ENCODE measurements around the gene XCL2. TPM values are rescaled to one million over a fixed set of nuclear protein-coding genes. Genes with fewer than 3 reads are reported as not detected.

The XCL2 gene
- total and polyA plus RNA-seq, 2 of the 4 experiments (the other 2 are of a cell fraction): not detected

GRCh38 chr1:168583571-168583970, 39.8 kb upstream of the XCL2 start:
- no peak overlapping the region for H2BK120ac ChIP-seq (ENCODE audit: low read depth, low read length)
- H3K27me3 ChIP-seq (ENCODE audit: control insufficient read depth, insufficient read depth, low read length): no peaks in the 10 kb centered on the region
- no peak overlapping the region for H3K56ac ChIP-seq (ENCODE audit: extremely low read depth, insufficient read depth, low read length)
- H4K91ac ChIP-seq (ENCODE audit: insufficient read depth, low read depth, low read length): no peak overlapping the region
- no peak overlapping the region for H2BK15ac ChIP-seq (ENCODE audit: low read depth, low read length)
- no peaks in the 10 kb centered on the region for H4K20me1 ChIP-seq (ENCODE audit: insufficient read depth, low read length)
- no peak overlapping the region for H3K23ac ChIP-seq (ENCODE audit: low read depth, low read length)
- no peaks in the 10 kb centered on the region for H3K36me3 ChIP-seq (ENCODE audit: control insufficient read depth, insufficient read depth, low read length)
- H4K8ac ChIP-seq (ENCODE audit: low read depth in 2 of 2, low read length in 2 of 2): no peak overlapping the region
- in situ Hi-C loops (cut with MboI; ENCODE audit: low sequenced_read_pairs) (no loop called here), dilution Hi-C loops (cut with HindIII; ENCODE audit: low sequenced_read_pairs, unreplicated experiment) (no loop called here), intact Hi-C loops (cut with micrococcal nuclease) (no loop called here)
- H2AK9ac ChIP-seq (replicated peaks; ENCODE audit: low read depth, low read length, poor library complexity): no peak overlapping the region
- no peaks in the 10 kb centered on the region for H3K9me1 ChIP-seq (ENCODE audit: insufficient read depth, low read length)
- H3K4me2 ChIP-seq (ENCODE audit: low read depth, low read length): no peak overlapping the region
- H3K79me1 ChIP-seq (ENCODE audit: low read depth in 1 of 2, low read length in 2 of 2): no peaks in the 10 kb centered on the region
- H3K27ac ChIP-seq (ENCODE audit: insufficient read depth, low read length): no peak overlapping the region
- POLR2A ChIA-PET (ENCODE audit: unreplicated experiment): no interaction called here
- no CpG with 5 or more reads among the region's 6 CpGs for WGBS, 2 experiments (ENCODE audit: extremely low coverage in 2 of 2, insufficient read length in 1 of 2)
- H4K5ac ChIP-seq (ENCODE audit: low read depth, low read length): no peak overlapping the region
- no peaks in the 10 kb centered on the region for H3K9me3 ChIP-seq (ENCODE audit: control insufficient read depth, insufficient read depth, low read length)
- no peak overlapping the region for H2AFZ ChIP-seq (replicated peaks; ENCODE audit: low read length, poor library complexity)
- H2BK5ac ChIP-seq (ENCODE audit: low read depth, low read length, poor library complexity, severe bottlenecking): no peak overlapping the region
- H3K4me3 ChIP-seq (ENCODE audit: insufficient read depth, low read depth, low read length): no peak overlapping the region
- H3K14ac ChIP-seq (replicated peaks; ENCODE audit: low read depth, low read length): no peak overlapping the region
- no TSS peak for BruUV-seq (replicated peaks)
- H3K9ac ChIP-seq (ENCODE audit: low read depth, low read length): no peak overlapping the region
- ATAC-seq (ENCODE audit: low read depth) (no peak), DNase-seq (no peak)
- CTCF ChIA-PET: no interaction called here
- H2BK20ac ChIP-seq (ENCODE audit: low read depth, low read length): no peak overlapping the region
- H3K4me1 ChIP-seq (ENCODE audit: control insufficient read depth, insufficient read depth, low read length): no peaks in the 10 kb centered on the region
- TF ChIP-seq BHLHE40 (IDR thresholded peaks at IDR 0.05; ENCODE audit: low read depth, low read length) (no peak), POLR2A (IDR thresholded peaks at IDR 0.05; ENCODE audit: low read depth, low read length) (no peak), RCOR1 (IDR thresholded peaks at IDR 0.05; ENCODE audit: insufficient replicate concordance, low read length) (no peak), CHD1 (IDR thresholded peaks at IDR 0.05; ENCODE audit: low read depth, low read length) (no peak), CTCF (conservative IDR thresholded peaks at IDR 0.05; ENCODE audit: low read depth, low read length) (no peak), RAD21 (IDR thresholded peaks at IDR 0.05; ENCODE audit: low read length) (no peak), MXI1 (IDR thresholded peaks at IDR 0.05; ENCODE audit: borderline replicate concordance, low read depth, low read length) (no peak), MAZ (IDR thresholded peaks at IDR 0.05; ENCODE audit: borderline replicate concordance, low read depth, low read length) (no peak), ELK1 (IDR thresholded peaks at IDR 0.05; ENCODE audit: borderline replicate concordance, low read depth, low read length) (no peak), RFX5 (IDR thresholded peaks at IDR 0.05; ENCODE audit: low read depth, low read length) (no peak)
- no peak overlapping the region for H3K4ac ChIP-seq (ENCODE audit: low read depth, low read length)
- no peak overlapping the region for H2AK5ac ChIP-seq (ENCODE audit: low read depth, low read length)
- no peak overlapping the region for H3K18ac ChIP-seq (ENCODE audit: low read depth, low read length)
